ENCODE data around the gene ZRANB3. TPM values are rescaled to one million over a fixed set of nuclear protein-coding genes. Genes with fewer than 3 reads are reported as not detected.

ZRANB3 gene
- total and polyA plus RNA-seq, 10 of the 15 experiments (the other 5 are each of a cell fraction or from before 2014, with no cell fraction given) = 5.6 to 11.4 (median 9.9) TPM

DNA sequence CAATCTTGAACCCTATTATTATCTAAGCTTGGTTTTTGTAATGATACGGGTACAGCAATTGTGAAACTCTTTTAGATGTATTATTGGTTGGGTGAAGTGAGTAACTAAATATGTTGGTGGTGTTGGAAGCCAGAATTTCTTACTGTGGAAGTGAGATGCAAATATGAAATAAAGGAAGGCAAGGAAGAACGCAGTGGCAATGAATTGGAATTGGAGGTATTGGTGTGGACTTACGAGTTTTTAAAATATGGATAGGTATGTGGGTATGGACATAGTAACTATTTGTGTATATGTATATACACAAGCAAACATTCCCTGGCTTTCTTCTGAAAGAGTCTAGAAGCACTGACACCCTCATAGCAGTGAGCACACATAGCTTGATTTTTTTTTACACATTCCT, 373.2 kb downstream of the ZRANB3 start (continued):
- TF ChIP-seq YBX1 (IDR thresholded peaks at IDR 0.05) (no peak), PAX5 (IDR thresholded peaks at IDR 0.05; ENCODE audit: borderline replicate concordance, low read depth, low read length) (no peak), ZNF207 (IDR thresholded peaks at IDR 0.05; ENCODE audit: borderline replicate concordance) (no peak), ZBED1 (IDR thresholded peaks at IDR 0.05; ENCODE audit: borderline replicate concordance) (no peak)

DNA sequence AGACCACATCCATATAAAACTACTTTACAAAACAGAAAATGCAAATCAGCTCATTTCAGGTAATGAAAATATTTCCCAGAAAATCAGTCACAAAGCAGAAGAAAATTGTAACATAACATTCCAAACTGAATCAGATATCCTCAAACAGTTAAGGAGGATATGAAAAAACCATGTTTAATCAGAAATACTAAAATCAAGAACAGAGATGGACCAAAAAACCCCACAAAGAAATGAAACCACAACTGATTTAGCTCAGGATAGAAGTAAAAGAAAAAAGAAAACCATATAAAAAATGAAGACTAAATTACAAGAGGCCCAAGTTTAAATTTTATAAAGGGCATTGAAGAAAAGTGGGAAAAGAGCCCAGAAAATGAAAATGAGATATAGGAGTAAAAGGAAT, 376.1 kb downstream of the ZRANB3 start:
- no peak overlapping the region for H3K4me3 ChIP-seq
- no peak overlapping the region for H3K27ac ChIP-seq (ENCODE audit: control insufficient read depth, insufficient read depth)
- intact Hi-C loops (cut with micrococcal nuclease; ENCODE audit: unreplicated experiment) = loop anchor here (10.0 kb wide), 2 partner anchors 150 to 560 kb away; no protein-coding TSS in a partner anchor
- ATAC-seq = no peak
- no peaks in the 10 kb centered on the region for H4K20me1 ChIP-seq (ENCODE audit: control insufficient read depth, insufficient read depth)
- BruUV-seq (replicated peaks) = no TSS peak
- ChIA-PET RAD21 (ENCODE audit: unreplicated experiment) (no interaction called here), SMC1A (ENCODE audit: uncharacterized antibody, unreplicated experiment) (interaction anchor here (0.7 to 0.9 kb wide), 2 partner anchors 159 to 1359 kb away, joined by 3 read pairs; no protein-coding TSS in a partner anchor), CTCF (interaction anchor here (0.7 to 1.1 kb wide), 2 partner anchors 88 to 642 kb away, joined by 3 read pairs; no protein-coding TSS in a partner anchor), POLR2A (no interaction called here)
- H3K36me3 ChIP-seq (ENCODE audit: control insufficient read depth in 2 of 2, insufficient read depth in 2 of 2, low read length in 1 of 2) = peaks cover 3 to 24% of the 10 kb centered on the region in 2 experiments
- peak; percentile 70 for TF ChIP-seq RUNX3 (IDR thresholded peaks at IDR 0.05; ENCODE audit: low read length)
- no peak for TF ChIP-seq CHD2 (IDR thresholded peaks at IDR 0.05; ENCODE audit: borderline replicate concordance, low read depth, low read length)
- peak; percentile 51; the same call in 1 of the 2 replicates for TF ChIP-seq JUNB (IDR thresholded peaks at IDR 0.05)
- TF ChIP-seq, protein P1, sequence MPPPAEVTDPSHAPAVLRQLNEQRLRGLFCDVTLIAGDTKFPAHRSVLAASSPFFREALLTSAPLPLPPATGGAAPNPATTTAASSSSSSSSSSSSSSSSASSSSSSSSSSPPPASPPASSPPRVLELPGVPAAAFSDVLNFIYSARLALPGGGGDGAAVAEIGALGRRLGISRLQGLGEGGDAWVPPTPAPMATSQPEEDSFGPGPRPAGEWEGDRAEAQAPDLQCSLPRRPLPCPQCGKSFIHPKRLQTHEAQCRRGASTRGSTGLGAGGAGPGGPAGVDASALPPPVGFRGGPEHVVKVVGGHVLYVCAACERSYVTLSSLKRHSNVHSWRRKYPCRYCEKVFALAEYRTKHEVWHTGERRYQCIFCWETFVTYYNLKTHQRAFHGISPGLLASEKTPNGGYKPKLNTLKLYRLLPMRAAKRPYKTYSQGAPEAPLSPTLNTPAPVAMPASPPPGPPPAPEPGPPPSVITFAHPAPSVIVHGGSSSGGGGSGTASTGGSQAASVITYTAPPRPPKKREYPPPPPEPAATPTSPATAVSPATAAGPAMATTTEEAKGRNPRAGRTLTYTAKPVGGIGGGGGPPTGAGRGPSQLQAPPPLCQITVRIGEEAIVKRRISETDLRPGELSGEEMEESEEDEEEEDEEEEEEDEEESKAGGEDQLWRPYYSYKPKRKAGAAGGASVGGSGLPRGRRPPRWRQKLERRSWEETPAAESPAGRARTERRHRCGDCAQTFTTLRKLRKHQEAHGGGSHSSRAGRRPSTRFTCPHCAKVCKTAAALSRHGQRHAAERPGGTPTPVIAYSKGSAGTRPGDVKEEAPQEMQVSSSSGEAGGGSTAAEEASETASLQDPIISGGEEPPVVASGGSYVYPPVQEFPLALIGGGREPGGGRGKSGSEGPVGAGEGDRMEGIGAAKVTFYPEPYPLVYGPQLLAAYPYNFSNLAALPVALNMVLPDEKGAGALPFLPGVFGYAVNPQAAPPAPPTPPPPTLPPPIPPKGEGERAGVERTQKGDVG (CRISPR knock-in tag; IDR thresholded peaks at IDR 0.05) = no peak
- TF ChIP-seq, protein P2, sequence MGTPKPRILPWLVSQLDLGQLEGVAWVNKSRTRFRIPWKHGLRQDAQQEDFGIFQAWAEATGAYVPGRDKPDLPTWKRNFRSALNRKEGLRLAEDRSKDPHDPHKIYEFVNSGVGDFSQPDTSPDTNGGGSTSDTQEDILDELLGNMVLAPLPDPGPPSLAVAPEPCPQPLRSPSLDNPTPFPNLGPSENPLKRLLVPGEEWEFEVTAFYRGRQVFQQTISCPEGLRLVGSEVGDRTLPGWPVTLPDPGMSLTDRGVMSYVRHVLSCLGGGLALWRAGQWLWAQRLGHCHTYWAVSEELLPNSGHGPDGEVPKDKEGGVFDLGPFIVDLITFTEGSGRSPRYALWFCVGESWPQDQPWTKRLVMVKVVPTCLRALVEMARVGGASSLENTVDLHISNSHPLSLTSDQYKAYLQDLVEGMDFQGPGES (IDR thresholded peaks at IDR 0.05) = no peak
- no peak for TF ChIP-seq BHLHE40 (IDR thresholded peaks at IDR 0.05; ENCODE audit: borderline replicate concordance in 1 of 2, low read depth in 2 of 2, low read length in 1 of 2)
- TF ChIP-seq GATAD2B (conservative IDR thresholded peaks at IDR 0.05; ENCODE audit: low read depth) = no peak
- TF ChIP-seq STAT3 (IDR thresholded peaks at IDR 0.05; ENCODE audit: low read depth, low read length) = no peak
- peaks cover 8% of the 10 kb centered on the region for H3K4me1 ChIP-seq (ENCODE audit: control insufficient read depth, insufficient read depth, low read length)
- no peaks in the 10 kb centered on the region for H3K79me2 ChIP-seq (ENCODE audit: control insufficient read depth, insufficient read depth, low read length)
- in situ Hi-C loops (cut with MboI) = no loop called here
- DNase-seq (ENCODE audit: low read depth, low spot score) = no peak
- H3K4me2 ChIP-seq (ENCODE audit: control insufficient read depth, insufficient read depth) = no peak overlapping the region
- H2AFZ ChIP-seq (ENCODE audit: control insufficient read depth, low read depth, low read length) = no peak overlapping the region
- no peaks in the 10 kb centered on the region for H3K9me3 ChIP-seq (replicated peaks; ENCODE audit: control insufficient read depth, insufficient read depth, low read length)
- no peaks in the 10 kb centered on the region for H3K27me3 ChIP-seq (replicated peaks in 1 of 2; ENCODE audit: control insufficient read depth in 2 of 2, insufficient read depth in 2 of 2, low read length in 1 of 2)
- no peak overlapping the region for H3K9ac ChIP-seq (ENCODE audit: control insufficient read depth, insufficient read depth, low read length)
- no peak for FAIRE-seq

Data from GM12878 (cell line).